Activated T-cell treated with anti-CD3 and anti-CD28 coated beads, Interleukin-2, amount 50 U/mL, for 4 hours (primary cell): ENCODE results near the gene HYAL2. TPM values are rescaled to one million over a fixed set of nuclear protein-coding genes. Genes with fewer than 3 reads are reported as not detected.
A peak's percentile ranks its signal among the peaks of the same experiment; 100 is the strongest.

ENCODE experiments used
- ATAC-seq, 2 donors: fragments of 200-7000 bp; cut with Tn5 transposase; one replicate each; pipeline ENCODE4 v1.10.0; 2021
- DNase-seq: peaks from one replicate; pipeline ENCODE4 v3.0.0-alpha.2; 2020
- H3K27me3 Mint-ChIP-seq: one replicate; pipeline ENCODE4 v1.8.0; 2021; ENCODE audit warnings: low read depth, mixed read lengths
- H3K36me3 Mint-ChIP-seq: one replicate; pipeline ENCODE4 v1.8.0; 2022; ENCODE audit warnings: mixed read lengths; ENCODE audit not compliant: insufficient read depth
- H3K4me1 Mint-ChIP-seq: one replicate; pipeline ENCODE4 v1.8.0; 2021; ENCODE audit warnings: low read depth, mixed read lengths
- H3K4me3 Mint-ChIP-seq: one replicate; pipeline ENCODE4 v1.8.0; 2021; ENCODE audit warnings: mild to moderate bottlenecking, moderate library complexity, mixed read lengths
- H3K9me3 Mint-ChIP-seq: one replicate; pipeline ENCODE4 v1.8.0; 2021; ENCODE audit warnings: mixed read lengths
- total RNA-seq, 3 donors: library from RNA; stranded (reverse); gene quantifications; one replicate each; pipeline ENCODE4 v1.2.1, GENCODE V29; 2021

Gene HYAL2
- total RNA-seq, 3 donors from 2014 or later = 17.0 to 19.5 (median 19.2) TPM

- Mint-ChIP-seq H3K4me3 (peak overlapping the region; percentile 90), H3K27me3 (no peaks in the 10 kb centered on the region), H3K9me3 (no peaks in the 10 kb centered on the region), H3K36me3 (peaks cover 5% of the 10 kb centered on the region), H3K4me1 (peaks cover 23% of the 10 kb centered on the region)
- ATAC-seq = no peak
- no peak for DNase-seq
These were observed 3.6 kb upstream of the HYAL2 start for GRCh38 chr3:50326182-50326541.

- Mint-ChIP-seq H3K4me3 (no peak overlapping the region), H3K4me1 (peaks cover 24% of the 10 kb centered on the region), H3K27me3 (no peaks in the 10 kb centered on the region), H3K9me3 (no peaks in the 10 kb centered on the region), H3K36me3 (peaks cover 5% of the 10 kb centered on the region)
- ATAC-seq (no peak), DNase-seq (no peak)
These were observed 3.1 kb upstream of the HYAL2 start for GRCh38 chr3:50325497-50326181.

GRCh38 chr3:50325113-50325480 lies 2.6 kb upstream of the HYAL2 start:
- Mint-ChIP-seq H3K9me3 (no peaks in the 10 kb centered on the region), H3K4me3 (no peak overlapping the region), H3K4me1 (peaks cover 29% of the 10 kb centered on the region), H3K27me3 (no peaks in the 10 kb centered on the region), H3K36me3 (peaks cover 3% of the 10 kb centered on the region)
- ATAC-seq (no peak), DNase-seq (no peak)

- DNase-seq (peak; percentile 52), ATAC-seq (peak; percentile 21 to 25)
- Mint-ChIP-seq H3K9me3 (no peaks in the 10 kb centered on the region), H3K27me3 (no peaks in the 10 kb centered on the region), H3K36me3 (peaks cover 3% of the 10 kb centered on the region), H3K4me3 (no peak overlapping the region), H3K4me1 (peaks cover 34% of the 10 kb centered on the region)
These were observed 2.0 kb upstream of the HYAL2 start for GRCh38 chr3:50324351-50325112.

- no peaks in the 10 kb centered on the region for H3K27me3 Mint-ChIP-seq
- DNase-seq (no peak), ATAC-seq (no peak)
- no peaks in the 10 kb centered on the region for H3K9me3 Mint-ChIP-seq
- no peak overlapping the region for H3K4me3 Mint-ChIP-seq
- peaks cover 42% of the 10 kb centered on the region for H3K4me1 Mint-ChIP-seq
- H3K36me3 Mint-ChIP-seq = peaks cover 3% of the 10 kb centered on the region
These were observed 1.2 kb upstream of the HYAL2 start for GRCh38 chr3:50323614-50324199.

GRCh38 chr3:50323092-50323600 lies 601 bp upstream of the HYAL2 start:
- no peaks in the 10 kb centered on the region for H3K9me3 Mint-ChIP-seq
- no peak overlapping the region for H3K4me3 Mint-ChIP-seq
- H3K4me1 Mint-ChIP-seq = peaks cover 40% of the 10 kb centered on the region
- DNase-seq (no peak), ATAC-seq (no peak)
- peaks cover 3% of the 10 kb centered on the region for H3K36me3 Mint-ChIP-seq
- no peaks in the 10 kb centered on the region for H3K27me3 Mint-ChIP-seq

- no peaks in the 10 kb centered on the region for H3K27me3 Mint-ChIP-seq
- peaks cover 38% of the 10 kb centered on the region for H3K4me1 Mint-ChIP-seq
- H3K4me3 Mint-ChIP-seq = no peak overlapping the region
- ATAC-seq (no peak), DNase-seq (no peak)
- no peaks in the 10 kb centered on the region for H3K9me3 Mint-ChIP-seq
- H3K36me3 Mint-ChIP-seq = peaks cover 3% of the 10 kb centered on the region
These were observed 495 bp downstream of the HYAL2 start for GRCh38 chr3:50322115-50322385.

GRCh38 chr3:50321336-50322114 lies 1.0 kb downstream of the HYAL2 start:
- peaks cover 39% of the 10 kb centered on the region for H3K4me1 Mint-ChIP-seq
- ATAC-seq (peak; percentile 85 to 86), DNase-seq (peak; percentile 70)
- H3K9me3 Mint-ChIP-seq = no peaks in the 10 kb centered on the region
- H3K27me3 Mint-ChIP-seq = no peaks in the 10 kb centered on the region
- H3K4me3 Mint-ChIP-seq = peak overlapping the region; percentile 82
- H3K36me3 Mint-ChIP-seq = peaks cover 3% of the 10 kb centered on the region

GRCh38 chr3:50320853-50321335 lies 1.7 kb downstream of the HYAL2 start:
- Mint-ChIP-seq H3K36me3 (peaks cover 3% of the 10 kb centered on the region), H3K9me3 (no peaks in the 10 kb centered on the region), H3K4me1 (peaks cover 41% of the 10 kb centered on the region), H3K4me3 (peak overlapping the region; percentile 89), H3K27me3 (no peaks in the 10 kb centered on the region)
- DNase-seq (peak; percentile 55), ATAC-seq (peak; percentile 60 to 67)

GRCh38 chr3:50319894-50320625 lies 2.5 kb downstream of the HYAL2 start:
- Mint-ChIP-seq H3K27me3 (no peaks in the 10 kb centered on the region), H3K4me3 (peak overlapping the region; percentile 89), H3K4me1 (peaks cover 43% of the 10 kb centered on the region), H3K9me3 (no peaks in the 10 kb centered on the region), H3K36me3 (no peaks in the 10 kb centered on the region)
- ATAC-seq (no peak), DNase-seq (no peak)

GRCh38 chr3:50319181-50319893 lies 3.2 kb downstream of the HYAL2 start:
- Mint-ChIP-seq H3K4me1 (peaks cover 37% of the 10 kb centered on the region), H3K9me3 (no peaks in the 10 kb centered on the region), H3K4me3 (peak overlapping the region; percentile 89), H3K36me3 (no peaks in the 10 kb centered on the region), H3K27me3 (no peaks in the 10 kb centered on the region)
- no peak for ATAC-seq
- no peak for DNase-seq

- no peaks in the 10 kb centered on the region for H3K9me3 Mint-ChIP-seq
- no peak for ATAC-seq
- peaks cover 37% of the 10 kb centered on the region for H3K4me1 Mint-ChIP-seq
- no peak for DNase-seq
- H3K36me3 Mint-ChIP-seq = peaks cover 1% of the 10 kb centered on the region
- no peaks in the 10 kb centered on the region for H3K27me3 Mint-ChIP-seq
- no peak overlapping the region for H3K4me3 Mint-ChIP-seq
These were observed 3.9 kb downstream of the HYAL2 start for GRCh38 chr3:50318615-50319014.

GRCh38 chr3:50318163-50318562 lies 4.4 kb downstream of the HYAL2 start:
- no peaks in the 10 kb centered on the region for H3K27me3 Mint-ChIP-seq
- ATAC-seq (no peak), DNase-seq (no peak)
- peaks cover 37% of the 10 kb centered on the region for H3K4me1 Mint-ChIP-seq
- peaks cover 1% of the 10 kb centered on the region for H3K36me3 Mint-ChIP-seq
- no peak overlapping the region for H3K4me3 Mint-ChIP-seq
- no peaks in the 10 kb centered on the region for H3K9me3 Mint-ChIP-seq
